ENCODE data around the gene ZAP70. TPM values are rescaled to one million over a fixed set of nuclear protein-coding genes. Genes with fewer than 3 reads are reported as not detected.

Gene ZAP70
- total and polyA plus RNA-seq, 2 donors (not counting 1 experiment from before 2014, with no cell fraction given): not detected

DNA sequence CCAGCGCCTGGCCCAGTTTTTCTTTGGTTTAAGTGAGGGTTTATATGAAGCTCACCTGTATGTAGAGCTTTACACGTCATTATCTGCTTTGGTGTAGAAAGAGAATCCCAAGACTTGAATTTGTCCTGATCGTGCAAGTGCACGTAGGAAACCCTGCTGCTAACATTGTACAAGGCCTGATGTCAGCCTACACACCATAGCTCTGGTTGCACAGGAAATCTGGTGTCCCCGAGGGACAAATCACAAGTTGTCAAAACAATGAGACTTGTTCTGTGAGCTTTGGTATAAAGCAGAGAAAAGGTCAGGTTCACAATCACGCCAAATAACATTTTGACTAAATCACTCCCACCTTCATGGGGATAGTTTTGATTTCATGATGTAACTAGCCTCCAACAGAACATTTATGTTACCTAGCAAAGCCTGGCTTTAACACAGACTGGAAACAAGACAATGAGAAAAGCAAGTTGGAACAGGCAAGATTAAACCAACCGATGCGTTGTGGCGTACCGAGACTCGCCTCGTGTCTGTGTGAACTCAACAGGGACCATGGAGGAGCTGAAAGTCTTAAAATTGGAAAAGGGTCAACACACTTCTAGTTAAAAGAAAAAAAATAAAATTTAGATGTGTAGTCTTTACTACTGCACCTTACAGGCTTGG, 41.4 kb downstream of the ZAP70 start:
- H3K9ac ChIP-seq (ENCODE audit: insufficient read depth, low read length): no peak overlapping the region
- no peaks in the 10 kb centered on the region for H3K4me1 ChIP-seq (ENCODE audit: control insufficient read depth, extremely low read depth, insufficient read depth, low read length)
- no peaks in the 10 kb centered on the region for H3K79me2 ChIP-seq (ENCODE audit: control insufficient read depth, insufficient read depth, low read length)
- no peaks in the 10 kb centered on the region for H3K27me3 ChIP-seq (ENCODE audit: control insufficient read depth, insufficient read depth, low read length)
- no peak for DNase-seq (ENCODE audit: low read depth in 2 of 2)
- H3K36me3 ChIP-seq (ENCODE audit: control insufficient read depth, insufficient read depth, low read length): peaks cover 5% of the 10 kb centered on the region
- H3K4me2 ChIP-seq (ENCODE audit: extremely low read depth, insufficient read depth, low read length): no peak overlapping the region
- H3K4me3 ChIP-seq (replicated peaks in 1 of 4; ENCODE audit: control extremely low read depth in 1 of 4, insufficient read depth in 1 of 4, low read depth in 3 of 4, low read length in 4 of 4): no peak overlapping the region
- no peak overlapping the region for H2AFZ ChIP-seq (ENCODE audit: low read length)
- no peaks in the 10 kb centered on the region for H4K20me1 ChIP-seq (ENCODE audit: control insufficient read depth, extremely low read depth, insufficient read depth, low read length)
- TF ChIP-seq EZH2 (IDR thresholded peaks at IDR 0.05; ENCODE audit: low read length, missing control alignments): no peak
- TF ChIP-seq, protein P1, sequence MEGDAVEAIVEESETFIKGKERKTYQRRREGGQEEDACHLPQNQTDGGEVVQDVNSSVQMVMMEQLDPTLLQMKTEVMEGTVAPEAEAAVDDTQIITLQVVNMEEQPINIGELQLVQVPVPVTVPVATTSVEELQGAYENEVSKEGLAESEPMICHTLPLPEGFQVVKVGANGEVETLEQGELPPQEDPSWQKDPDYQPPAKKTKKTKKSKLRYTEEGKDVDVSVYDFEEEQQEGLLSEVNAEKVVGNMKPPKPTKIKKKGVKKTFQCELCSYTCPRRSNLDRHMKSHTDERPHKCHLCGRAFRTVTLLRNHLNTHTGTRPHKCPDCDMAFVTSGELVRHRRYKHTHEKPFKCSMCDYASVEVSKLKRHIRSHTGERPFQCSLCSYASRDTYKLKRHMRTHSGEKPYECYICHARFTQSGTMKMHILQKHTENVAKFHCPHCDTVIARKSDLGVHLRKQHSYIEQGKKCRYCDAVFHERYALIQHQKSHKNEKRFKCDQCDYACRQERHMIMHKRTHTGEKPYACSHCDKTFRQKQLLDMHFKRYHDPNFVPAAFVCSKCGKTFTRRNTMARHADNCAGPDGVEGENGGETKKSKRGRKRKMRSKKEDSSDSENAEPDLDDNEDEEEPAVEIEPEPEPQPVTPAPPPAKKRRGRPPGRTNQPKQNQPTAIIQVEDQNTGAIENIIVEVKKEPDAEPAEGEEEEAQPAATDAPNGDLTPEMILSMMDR (conservative IDR thresholded peaks at IDR 0.05 in 1 of 2, IDR thresholded peaks at IDR 0.05 in 1 of 2; ENCODE audit: low read depth in 1 of 2, low read length in 2 of 2): no peak
- no peak overlapping the region for H3K27ac ChIP-seq (ENCODE audit: insufficient read depth, low read length)
- H3K9me3 ChIP-seq (ENCODE audit: control insufficient read depth, insufficient read depth, low read depth, low read length): no peaks in the 10 kb centered on the region

DNA sequence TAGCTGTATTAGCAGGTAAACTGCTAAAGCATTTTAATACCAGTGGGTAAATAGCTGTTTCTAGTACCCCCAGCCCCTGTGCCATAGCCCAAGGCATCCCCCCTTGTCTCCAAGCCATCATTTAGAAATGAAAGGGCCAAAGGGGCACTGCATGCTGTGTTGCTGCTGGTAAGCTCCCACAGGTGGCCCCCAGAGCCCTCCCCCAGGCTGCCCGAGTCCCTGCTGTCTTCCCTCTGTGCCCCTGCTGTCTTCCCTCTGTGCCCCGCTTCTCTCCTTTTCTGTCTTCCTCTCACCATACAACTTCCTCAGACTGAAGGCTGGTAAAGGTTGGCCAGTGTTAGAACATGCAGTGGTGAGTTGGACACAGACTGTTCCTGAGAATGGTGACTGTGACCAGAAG, 42.1 kb downstream of the ZAP70 start:
- H3K4me1 ChIP-seq (ENCODE audit: control insufficient read depth, extremely low read depth, insufficient read depth, low read length): no peaks in the 10 kb centered on the region
- no peak overlapping the region for H3K4me2 ChIP-seq (ENCODE audit: extremely low read depth, insufficient read depth, low read length)
- H3K27me3 ChIP-seq (ENCODE audit: control insufficient read depth, insufficient read depth, low read length): no peaks in the 10 kb centered on the region
- no peak overlapping the region for H3K4me3 ChIP-seq (replicated peaks in 1 of 4; ENCODE audit: control extremely low read depth in 1 of 4, insufficient read depth in 1 of 4, low read depth in 3 of 4, low read length in 4 of 4)
- no peak overlapping the region for H2AFZ ChIP-seq (ENCODE audit: low read length)
- H3K9me3 ChIP-seq (ENCODE audit: control insufficient read depth, insufficient read depth, low read depth, low read length): no peaks in the 10 kb centered on the region
- H3K36me3 ChIP-seq (ENCODE audit: control insufficient read depth, insufficient read depth, low read length): peaks cover 5% of the 10 kb centered on the region
- H3K27ac ChIP-seq (ENCODE audit: insufficient read depth, low read length): no peak overlapping the region
- DNase-seq (ENCODE audit: low read depth in 2 of 2): no peak
- H4K20me1 ChIP-seq (ENCODE audit: control insufficient read depth, extremely low read depth, insufficient read depth, low read length): no peaks in the 10 kb centered on the region
- TF ChIP-seq, protein P1 (conservative IDR thresholded peaks at IDR 0.05 in 1 of 2, IDR thresholded peaks at IDR 0.05 in 1 of 2; ENCODE audit: low read depth in 1 of 2, low read length in 2 of 2): no peak
- TF ChIP-seq EZH2 (IDR thresholded peaks at IDR 0.05; ENCODE audit: low read length, missing control alignments): no peak
- H3K79me2 ChIP-seq (ENCODE audit: control insufficient read depth, insufficient read depth, low read length): no peaks in the 10 kb centered on the region
- no peak overlapping the region for H3K9ac ChIP-seq (ENCODE audit: insufficient read depth, low read length)

GRCh38 chr2:97757062-97757461, 43.7 kb downstream of the ZAP70 start:
- Histone ChIP-seq H3K27me3 (ENCODE audit: control insufficient read depth, insufficient read depth, low read length) (no peaks in the 10 kb centered on the region), H3K36me3 (ENCODE audit: control insufficient read depth, insufficient read depth, low read length) (peaks cover 8% of the 10 kb centered on the region), H3K27ac (ENCODE audit: insufficient read depth, low read length) (no peak overlapping the region), H3K4me1 (ENCODE audit: control insufficient read depth, extremely low read depth, insufficient read depth, low read length) (no peaks in the 10 kb centered on the region), H3K4me2 (ENCODE audit: extremely low read depth, insufficient read depth, low read length) (no peak overlapping the region), H3K79me2 (ENCODE audit: control insufficient read depth, insufficient read depth, low read length) (no peaks in the 10 kb centered on the region), H3K4me3 (replicated peaks in 1 of 4; ENCODE audit: control extremely low read depth in 1 of 4, insufficient read depth in 1 of 4, low read depth in 3 of 4, low read length in 4 of 4) (no peak overlapping the region), H3K9ac (ENCODE audit: insufficient read depth, low read length) (no peak overlapping the region), H4K20me1 (ENCODE audit: control insufficient read depth, extremely low read depth, insufficient read depth, low read length) (no peaks in the 10 kb centered on the region), H3K9me3 (ENCODE audit: control insufficient read depth, insufficient read depth, low read depth, low read length) (no peaks in the 10 kb centered on the region), H2AFZ (ENCODE audit: low read length) (no peak overlapping the region)
- DNase-seq (ENCODE audit: low read depth in 2 of 2): no peak
- no peak for TF ChIP-seq EZH2 (IDR thresholded peaks at IDR 0.05; ENCODE audit: low read length, missing control alignments)
- TF ChIP-seq, protein P1 (conservative IDR thresholded peaks at IDR 0.05 in 1 of 2, IDR thresholded peaks at IDR 0.05 in 1 of 2; ENCODE audit: low read depth in 1 of 2, low read length in 2 of 2): no peak

Measured in fibroblast of lung (primary cell).